GDM1 (cell line): ENCODE results near the gene LEO1.

Experiments
- DNase-seq: peaks from one replicate; lab custom pipeline; 2025; lab: John Stamatoyannopoulos, UW

Gene LEO1

DNA sequence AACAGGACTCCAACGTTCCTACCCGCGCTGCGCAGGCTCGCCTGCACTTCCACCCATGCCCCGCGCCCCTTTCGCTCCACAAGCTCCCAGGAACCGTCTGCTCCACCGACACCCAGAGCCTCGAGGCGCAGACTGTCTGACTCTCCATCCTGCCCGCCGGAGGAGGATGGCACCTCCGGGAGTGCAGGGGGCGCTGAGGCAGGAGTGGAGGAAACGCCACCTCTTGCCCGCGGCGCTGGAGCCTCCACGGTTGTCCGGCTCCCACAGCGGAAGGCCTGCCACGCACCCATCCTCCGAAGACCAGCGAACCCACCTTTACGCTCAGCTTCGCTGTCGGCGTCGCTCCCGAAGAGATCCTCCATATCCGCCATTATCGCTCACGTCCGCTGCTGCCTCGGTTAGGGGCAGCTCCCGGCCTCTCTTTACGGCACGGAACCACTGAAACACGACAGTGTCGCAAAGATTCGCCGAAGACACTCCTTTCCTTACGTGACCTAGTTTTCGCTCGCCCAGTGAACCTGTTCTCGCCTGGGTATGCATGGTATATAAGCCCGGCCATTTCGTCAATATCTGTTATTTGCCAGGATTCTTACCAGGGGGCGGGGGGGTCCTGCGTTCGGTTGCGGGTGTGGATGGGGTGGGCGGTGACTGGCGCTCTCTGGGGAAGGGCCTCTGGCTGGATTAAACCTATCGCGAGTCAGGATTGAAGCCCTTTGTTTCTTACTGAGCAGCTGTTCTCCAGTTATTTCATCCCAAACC lies at the start of gene LEO1:
LEO1 (minus strand) TSS at position 404 of the 759 bp plus-strand sequence; CDS start at position 371, 33 bp downstream.
- DNase-seq = peak; percentile 94

DNA sequence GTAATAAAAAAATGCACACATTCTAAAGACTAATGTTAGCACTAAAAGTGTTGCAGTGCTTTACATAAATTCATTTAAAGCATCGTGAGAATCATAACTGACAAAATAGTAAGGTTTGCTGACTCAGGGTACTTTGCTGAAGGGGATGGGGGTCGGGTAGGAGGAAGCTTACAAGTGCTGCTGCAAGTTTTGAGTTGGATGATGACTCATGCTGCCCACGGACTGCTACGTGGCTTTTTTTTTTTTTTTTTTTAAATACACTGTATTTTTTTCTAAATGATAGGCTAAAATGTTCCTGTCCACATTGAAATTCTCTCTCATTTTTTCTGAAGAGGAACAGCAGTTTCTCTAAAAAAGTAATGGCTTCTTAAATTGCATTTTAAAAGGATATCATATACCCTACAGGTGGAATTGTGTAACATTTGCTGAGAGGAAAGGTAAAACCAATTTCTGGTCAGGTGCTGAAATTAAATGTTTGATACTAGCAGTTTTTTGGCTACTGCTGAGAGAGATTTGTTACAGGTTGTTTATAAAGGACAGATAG lies 49.6 kb upstream of the LEO1 start:
- DNase-seq = peak; percentile 71

DNA sequence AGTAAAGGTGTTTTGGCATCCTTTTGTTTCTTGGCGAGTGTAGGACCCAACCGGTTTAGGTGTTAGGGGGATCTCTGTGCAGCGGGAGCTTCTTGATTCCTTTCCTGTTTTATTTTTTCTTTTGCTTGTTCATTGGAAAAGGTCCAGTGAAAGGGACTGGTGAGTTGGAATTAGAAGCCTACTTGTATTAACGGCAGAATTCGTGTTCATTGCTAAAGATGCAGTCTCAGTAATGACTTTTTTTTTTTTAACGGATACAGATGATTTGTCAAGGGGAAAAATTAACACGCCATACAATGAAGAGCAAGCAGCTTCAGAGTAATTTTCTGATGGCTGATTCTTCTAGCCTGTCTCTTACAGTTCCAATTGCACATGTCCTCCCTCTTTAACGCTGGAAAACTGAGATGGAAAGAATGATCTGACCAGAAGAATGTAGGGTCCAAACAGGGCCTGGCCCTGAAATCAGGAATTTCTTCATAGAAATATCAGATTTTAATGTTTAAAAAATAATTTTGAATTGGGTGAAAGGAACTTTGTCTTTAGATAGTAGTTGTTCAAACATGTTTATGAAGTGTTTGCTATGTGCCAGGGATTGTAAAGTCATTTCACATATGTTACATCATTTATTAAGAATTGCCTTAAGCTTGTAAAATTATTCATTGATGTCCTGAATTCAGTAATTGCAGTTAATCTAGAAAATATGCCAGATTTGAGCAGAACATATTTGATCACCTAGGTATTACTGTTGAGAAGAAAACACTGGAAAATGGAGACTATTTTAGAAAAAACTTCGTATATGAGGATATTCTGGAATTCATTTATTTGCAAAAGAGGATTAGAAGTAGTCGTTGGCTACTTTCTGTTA lies 48.9 kb upstream of the LEO1 start:
- DNase-seq = no peak

DNA sequence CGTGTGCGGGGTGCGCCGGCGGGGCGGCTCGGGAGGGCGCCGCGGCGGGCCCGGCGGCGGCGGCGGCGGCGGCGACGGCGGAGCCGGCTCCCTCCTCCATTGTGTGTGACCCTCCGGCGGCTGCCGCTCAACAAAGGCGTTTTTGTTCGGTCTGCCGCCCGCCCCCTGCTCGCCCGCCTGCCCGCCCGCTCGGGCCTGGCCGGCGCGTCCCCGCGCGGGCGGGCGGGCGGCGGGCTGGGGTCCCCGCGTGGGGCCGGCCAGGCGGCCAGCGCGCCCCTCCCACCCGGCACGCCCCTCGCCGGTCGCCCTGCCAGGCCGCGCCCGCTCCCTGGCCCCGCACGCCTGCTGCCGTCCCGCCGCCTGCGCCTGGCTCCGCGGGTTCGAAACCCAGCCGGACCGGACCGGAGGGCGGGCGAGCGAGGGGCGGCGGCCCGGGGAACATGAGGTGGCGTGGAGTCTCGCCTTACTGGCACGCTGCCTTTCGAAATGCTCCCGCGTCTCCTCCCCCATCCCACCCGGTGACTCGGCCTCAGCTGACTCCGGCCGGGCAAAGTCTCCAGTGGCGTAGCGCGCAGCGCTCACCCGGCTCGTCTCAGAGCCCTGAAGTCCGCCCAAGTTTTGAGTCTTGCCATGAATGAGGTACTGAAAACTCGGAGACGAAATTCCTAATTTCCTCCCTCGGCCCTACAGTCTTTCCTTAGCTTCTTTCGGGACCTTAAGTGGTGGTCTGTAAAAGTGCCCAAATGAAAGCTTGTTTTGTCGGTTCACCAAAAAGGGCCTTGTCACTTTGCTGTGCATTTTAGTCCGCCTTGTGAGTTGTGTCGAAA lies 48.0 kb upstream of the LEO1 start:
- peak; percentile 67 for DNase-seq

DNA sequence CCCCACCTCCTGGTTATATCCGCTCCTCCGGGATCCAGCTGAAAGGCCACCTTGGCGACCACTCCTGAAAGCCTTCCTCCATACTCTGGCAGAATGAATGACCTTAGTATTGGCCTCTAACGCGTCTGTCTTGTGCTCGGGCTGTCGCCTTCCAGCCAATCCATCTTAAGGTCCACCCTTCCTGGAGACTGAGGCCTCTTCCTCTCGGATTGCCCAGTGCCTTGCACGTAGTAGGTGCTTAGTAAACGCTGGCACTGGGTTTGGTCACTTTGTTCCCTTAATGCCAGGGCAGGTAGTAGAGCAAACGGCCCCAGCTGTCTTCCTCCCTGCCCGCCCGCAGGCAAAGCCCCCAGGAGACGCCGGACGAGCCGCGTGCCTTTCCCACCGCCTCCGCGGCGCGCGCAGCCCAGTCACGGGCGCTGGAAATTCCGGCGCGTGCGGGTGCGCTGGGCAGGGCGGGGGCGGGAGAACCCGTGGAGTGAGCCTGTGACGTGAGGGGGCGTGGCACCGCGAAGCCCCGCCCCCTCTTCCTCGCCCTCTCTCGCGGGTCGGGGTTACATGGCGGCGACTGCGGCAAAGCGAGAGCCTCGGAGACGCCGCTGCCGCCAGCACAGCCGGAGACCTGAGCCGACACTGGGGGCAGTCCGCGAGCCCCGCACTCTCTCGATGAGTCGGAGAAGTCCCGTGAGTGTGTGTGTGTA lies 47.3 kb upstream of the LEO1 start, which contains the start of gene MAPK6:
MAPK6 (plus strand) TSS at position 527 of the 701 bp plus-strand sequence. CDS start 27,242 bp downstream, outside the sequence.
- peak; percentile 88 for DNase-seq

DNA sequence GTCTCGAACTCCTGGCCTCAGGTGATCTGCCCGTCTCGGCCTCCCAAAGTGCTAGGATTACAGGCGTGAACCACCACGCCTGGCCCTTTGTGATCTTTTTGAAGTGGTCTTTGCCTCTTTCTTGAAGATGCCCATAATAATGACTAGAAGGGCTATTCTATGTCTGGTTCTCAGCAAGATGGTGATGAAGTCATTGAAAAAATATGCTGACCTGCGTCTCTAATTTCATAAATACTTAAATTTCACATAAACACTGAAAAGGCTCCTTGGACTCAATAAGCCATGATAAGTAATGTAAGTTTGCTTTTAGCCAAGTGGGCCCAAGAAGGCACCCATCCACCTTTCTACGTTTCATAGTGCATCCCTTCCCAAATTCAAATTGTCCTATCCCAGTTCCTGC lies 46.7 kb upstream of the LEO1 start:
- DNase-seq = no peak

DNA sequence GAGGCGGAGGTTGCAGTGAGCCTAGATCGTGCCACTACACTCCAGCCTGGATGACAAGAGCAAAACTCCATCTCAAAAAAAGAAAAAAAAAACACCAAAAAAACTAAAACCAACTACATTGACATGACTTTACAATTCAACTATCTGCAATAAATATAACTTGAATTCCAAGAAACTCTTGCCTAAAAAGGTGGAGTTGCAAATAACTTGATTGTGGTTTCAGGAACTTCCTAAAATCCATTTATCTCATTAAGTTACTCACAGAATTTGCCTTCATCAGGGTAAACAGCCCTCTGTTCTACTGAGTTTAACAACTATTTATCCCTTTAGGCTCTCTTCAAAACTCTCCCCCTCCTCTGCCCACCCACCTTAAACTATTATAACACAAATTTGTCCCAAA lies 44.7 kb upstream of the LEO1 start:
- DNase-seq = no peak

DNA sequence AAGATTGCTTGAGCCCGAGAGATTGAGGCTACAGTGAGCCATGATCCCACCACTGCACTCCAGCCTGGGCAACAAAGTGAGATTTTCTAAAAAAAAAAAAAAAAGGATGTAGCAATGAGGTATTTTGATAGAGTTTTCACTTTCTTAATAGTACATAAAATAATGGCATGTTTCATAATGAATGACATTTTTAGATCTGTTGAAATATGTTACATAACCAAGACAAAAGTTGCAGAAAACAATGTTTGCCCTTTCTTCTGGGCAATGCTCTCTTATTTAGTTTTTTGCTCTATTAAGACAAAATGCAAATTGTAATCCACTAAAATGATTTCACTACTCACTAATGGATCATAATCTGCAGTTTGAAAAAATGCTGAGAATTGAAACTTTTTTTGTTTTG lies 43.0 kb upstream of the LEO1 start:
- no peak for DNase-seq

DNA sequence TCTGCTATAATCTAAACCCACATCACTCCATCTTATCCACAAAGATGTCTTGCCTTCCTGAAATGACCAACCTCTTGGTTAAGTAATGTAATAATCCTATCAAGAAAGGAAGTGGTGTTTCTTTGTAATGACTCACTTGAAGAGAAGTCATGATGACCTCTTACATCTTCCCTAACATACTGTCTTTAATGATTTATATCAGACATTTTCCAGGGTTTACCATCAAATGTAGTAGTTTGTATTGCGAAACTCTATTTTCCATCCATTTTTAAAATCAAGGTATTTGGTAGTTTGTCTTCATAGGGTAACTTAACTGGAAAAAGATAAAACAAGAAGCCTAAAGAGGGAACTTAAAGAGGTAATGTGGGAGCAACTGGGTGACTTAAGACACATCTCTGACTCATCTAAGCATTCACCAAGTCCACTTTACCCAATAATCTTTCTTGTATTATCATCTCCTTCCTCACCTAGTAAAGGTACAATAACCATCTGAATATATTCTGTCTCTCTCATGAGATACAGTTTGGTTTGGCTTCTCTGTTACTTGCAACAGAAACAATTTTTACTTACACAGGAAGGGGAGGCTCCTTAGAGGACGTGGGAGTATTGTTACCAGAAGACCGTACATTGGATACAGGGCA lies 41.7 kb upstream of the LEO1 start:
- DNase-seq = no peak

DNA sequence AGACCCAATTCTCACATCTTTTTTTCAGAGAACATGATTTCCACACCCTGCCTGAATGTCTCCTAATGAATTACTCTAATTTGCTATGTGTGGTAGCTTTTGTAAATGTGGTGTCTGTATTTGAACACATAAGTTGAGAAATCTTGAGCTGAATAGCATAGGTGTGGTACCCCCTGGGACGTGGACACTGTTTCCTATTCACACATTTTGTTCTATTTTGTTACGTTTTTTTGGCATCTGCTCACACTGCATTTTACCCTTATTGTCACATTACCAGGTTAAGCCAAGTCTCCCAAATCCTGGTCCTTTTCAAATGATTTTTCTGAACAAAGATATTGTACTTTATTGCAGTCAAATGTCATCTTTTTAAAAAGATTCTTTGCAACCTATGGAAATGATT lies 40.6 kb upstream of the LEO1 start:
- DNase-seq = no peak

DNA sequence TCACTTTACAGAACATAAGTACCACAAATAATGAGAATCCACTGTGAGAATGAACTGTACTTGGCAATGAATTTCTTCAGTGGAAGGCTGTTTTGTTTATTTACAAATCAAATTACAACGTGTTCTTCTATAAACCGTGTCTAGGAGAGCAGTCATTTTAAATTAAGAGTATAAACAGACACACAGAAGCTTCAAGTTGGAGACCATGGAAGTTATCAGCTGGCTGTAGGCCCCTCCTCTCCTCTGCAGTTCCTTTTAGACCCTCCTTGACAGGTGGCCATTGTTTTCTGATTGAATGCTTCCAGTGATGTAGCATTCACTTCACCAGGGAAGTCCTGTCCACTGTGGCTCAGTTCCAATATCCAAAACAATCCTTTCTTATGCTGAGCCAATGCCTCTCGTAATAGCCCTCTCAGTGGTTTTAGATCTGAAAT lies 40.1 kb upstream of the LEO1 start:
- DNase-seq = no peak

DNA sequence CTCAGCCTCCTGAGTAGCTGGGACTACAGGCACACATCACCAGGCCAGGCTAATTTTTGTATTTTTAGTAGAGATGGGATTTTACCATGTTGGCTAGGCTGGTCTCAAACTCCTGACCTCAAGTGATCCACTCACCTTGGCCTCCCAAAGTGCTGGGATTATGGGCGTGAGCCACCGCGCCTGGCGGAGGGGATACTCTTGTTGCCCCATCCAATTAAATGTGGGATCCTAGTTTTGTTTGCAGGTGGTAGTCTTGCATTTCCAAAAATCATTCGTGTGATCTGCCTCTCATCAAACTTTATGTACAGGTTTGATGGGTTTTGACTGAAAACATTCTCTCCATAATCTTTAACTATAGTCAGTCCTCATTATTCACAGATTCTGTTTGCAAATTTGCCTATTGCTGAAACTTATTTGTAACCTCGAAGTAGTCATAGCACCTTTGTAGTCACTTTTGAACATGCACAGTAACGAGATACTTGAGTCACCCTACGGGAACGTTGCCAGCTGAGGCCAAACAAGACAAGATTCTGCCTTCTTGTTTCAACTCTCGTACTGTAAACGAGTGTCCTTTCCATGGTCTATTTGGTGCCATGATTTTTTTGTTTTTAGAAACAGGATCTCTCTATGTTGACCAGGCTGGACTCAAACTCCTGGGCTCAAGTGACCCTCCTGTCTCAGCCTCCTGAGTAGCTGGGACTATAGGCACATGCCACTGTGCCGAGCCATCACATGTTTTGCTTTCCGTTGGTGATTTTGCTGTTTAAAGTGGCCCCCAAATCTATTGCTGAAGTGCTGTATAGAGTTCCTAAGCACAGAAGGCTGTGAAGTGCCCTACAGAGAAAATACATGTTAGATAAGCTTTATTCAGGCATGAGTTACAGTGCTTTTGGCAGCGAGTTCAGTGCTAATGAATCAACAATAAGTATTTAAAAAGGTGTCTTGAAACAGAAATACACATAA lies 39.3 kb upstream of the LEO1 start:
- DNase-seq = no peak

DNA sequence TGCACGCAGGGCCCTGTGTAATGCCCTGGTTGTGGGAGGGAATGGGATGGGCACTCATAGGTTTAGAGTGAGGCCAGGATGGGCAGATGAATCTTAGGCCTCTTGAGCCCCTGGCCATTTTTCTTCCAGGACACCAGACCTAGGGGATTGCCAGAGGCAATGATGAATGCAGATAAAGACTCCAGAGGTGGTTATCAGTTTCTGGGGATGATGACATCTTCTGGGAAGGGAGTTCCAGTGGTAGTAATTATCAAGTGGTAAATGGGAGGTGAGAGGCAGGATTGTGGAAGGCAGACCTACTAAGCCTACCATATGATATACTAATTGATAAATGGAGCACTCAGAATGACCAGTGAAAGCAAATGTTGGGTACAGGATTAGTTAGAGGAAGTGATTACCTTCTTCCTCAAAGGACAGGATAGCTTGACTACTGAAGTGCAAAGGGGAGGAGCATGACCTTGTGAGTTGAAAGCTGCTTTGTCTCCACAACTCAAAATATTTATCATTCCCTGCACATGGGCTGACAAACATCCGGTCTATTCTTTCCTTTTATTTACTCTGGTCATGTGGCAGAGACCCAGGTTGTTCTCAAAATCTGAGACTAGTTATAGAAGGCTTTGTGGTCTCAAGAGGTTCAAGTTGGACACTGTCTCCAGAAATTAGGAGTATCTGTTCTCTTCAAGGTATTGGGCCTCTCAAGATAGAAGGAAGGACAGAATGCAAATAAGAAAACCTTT lies 37.3 kb upstream of the LEO1 start:
- no peak for DNase-seq

DNA sequence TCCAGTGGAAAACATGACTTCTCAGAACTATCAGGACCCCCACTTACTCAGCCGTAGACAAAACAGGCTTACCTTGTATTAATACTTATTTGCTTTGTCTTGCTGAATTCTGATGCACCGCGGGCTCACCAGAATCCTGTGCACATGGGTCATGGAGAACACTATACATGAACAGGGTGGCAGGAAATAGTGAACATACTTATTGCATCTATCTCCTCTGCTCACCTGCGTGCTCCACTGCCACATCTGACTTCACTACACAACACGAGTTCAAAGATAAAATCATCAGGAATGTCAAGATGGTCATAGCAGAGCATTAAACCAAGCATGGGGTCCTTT lies 36.8 kb upstream of the LEO1 start:
- no peak for DNase-seq

DNA sequence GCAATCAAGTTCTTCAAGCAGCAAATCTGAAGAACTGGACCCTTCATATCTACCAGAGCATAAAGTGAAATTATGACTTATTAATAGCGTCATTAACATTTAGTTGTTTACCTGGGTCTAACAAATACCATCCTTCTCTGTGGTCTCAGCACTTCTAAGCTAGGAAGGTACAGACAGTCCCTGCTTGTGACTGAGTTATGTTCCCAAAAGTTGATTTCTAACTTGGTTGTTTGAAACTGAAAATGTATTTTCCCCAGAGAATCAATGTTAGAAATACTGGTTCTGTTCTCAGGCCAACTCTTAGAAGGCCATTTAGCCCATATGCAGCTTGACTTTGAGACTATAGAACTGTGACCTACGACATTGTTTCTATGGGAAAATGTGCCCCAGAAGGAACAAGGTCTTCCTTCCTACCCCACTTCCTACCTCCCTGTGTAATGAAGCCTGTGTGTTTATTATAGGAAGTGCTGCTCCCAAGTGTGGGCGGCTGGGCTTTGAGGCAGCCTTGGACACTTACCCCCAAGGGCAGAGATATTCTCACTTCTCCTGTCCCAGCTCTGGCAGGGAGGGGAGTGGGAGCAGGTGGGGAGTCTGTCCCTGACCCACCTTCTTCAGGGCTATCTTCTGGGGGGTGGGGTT lies 35.2 kb upstream of the LEO1 start:
- DNase-seq = no peak

DNA sequence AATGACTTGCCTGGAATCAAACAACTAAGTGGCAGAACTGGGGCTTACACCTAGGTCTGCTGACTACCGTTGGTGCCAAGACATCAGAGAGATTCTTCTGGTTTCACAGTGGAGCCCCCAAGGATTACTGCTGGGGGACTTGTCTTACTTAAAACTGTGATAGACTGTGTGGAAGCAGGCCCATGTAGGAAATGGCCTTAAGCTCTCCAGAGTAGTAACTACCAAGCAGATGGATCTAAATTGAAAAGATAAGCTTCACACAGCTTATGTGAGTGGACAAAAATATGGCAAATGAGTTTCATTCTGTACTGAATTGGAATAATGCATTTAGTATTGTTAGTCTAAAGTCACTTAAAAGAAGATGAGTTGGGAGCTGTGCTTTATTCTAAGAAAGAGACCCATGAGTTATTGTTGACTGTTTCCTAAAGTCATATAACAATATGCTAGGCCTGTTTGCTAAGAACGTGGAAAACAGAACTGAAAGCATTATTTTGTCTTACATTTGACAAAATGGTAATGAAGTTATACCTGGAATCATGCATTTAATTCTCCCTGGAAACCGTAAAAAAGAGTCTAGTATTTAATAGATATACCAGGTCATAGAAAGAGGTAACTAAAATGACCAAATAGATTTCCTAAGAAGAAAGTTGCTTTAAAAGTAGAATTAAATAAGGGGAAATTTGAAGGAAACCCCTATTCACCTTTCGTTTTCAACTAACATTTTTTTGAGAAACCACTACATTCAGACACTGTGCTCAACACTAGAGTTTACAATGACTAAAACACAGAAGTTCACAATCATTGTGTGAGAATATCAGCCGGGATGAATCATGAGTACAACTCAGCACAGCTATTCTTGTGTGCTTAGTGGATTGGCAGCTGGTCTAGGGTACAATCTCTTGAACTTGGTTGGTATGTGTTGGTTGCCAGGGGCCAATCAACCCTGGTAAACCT lies 34.4 kb upstream of the LEO1 start:
- DNase-seq = no peak

DNA sequence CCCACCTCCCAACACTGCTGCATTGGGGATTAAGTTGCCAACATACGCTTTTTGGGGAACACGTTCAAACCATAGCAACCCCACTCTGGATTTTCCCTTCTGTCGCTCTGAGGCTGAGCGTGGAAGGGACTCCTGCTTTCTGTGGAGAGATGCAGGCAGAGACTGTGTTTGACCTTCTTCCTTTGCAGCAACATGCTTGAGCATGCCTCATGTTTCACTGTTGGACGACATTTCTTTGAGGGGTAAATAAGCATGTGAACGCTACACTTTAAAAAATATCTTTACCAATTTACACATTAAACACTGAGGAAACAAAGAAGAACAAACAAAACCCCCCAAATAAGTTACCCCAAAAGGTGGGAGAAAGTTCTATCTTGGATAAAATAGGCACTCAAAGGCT lies 33.2 kb upstream of the LEO1 start:
- no peak for DNase-seq
